Right lobe of liver (tissue), 4 donors: ENCODE results near the gene OST4.

Experiments
- POLR2A ChIP-seq: fragments of 450-650 bp; IDR thresholded peaks from one replicate; pipeline ENCODE4 v1.6.1; 2017; ENCODE audit warnings: antibody characterized with exemption, mild to moderate bottlenecking
- TF ChIP-seq, protein P1 (sequence below), 4 donors: fragments of 200-600 bp in 3 of 4; fragments of 450-650 bp in 1 of 4; IDR thresholded peaks; one replicate each; pipeline versions ENCODE4 v1.5.1 to v1.8.0; 2016 to 2022; ENCODE audit warnings: antibody characterized with exemption in 4 of 4, mild to moderate bottlenecking in 2 of 4
- donor health status: DM: no; HTN: no; CAD: no.
- donor health status: DM: no; HTN: no; CAD: no.
- donor health status: DM: no; HTN: yes; CAD: no.

DNA sequence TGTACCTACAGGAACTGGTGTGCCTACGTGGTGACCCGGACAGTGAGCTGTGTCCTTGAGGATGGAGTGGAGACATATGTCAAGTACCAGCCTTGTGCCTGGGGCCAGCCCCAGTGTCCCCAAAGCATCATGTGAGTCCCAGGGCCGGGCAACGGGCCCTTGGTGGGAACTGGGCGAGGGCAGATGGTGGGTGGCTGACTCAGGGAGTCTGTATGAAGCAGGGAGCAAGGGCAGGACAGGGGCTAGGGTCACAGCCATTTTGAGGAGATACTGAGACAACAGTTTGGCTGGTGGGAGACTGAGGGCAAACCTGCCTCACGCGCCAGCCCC, 8.7 kb upstream of the OST4 start:
- TF ChIP-seq, protein P1, sequence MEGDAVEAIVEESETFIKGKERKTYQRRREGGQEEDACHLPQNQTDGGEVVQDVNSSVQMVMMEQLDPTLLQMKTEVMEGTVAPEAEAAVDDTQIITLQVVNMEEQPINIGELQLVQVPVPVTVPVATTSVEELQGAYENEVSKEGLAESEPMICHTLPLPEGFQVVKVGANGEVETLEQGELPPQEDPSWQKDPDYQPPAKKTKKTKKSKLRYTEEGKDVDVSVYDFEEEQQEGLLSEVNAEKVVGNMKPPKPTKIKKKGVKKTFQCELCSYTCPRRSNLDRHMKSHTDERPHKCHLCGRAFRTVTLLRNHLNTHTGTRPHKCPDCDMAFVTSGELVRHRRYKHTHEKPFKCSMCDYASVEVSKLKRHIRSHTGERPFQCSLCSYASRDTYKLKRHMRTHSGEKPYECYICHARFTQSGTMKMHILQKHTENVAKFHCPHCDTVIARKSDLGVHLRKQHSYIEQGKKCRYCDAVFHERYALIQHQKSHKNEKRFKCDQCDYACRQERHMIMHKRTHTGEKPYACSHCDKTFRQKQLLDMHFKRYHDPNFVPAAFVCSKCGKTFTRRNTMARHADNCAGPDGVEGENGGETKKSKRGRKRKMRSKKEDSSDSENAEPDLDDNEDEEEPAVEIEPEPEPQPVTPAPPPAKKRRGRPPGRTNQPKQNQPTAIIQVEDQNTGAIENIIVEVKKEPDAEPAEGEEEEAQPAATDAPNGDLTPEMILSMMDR (IDR thresholded peaks at IDR 0.05) = no peak
- TF ChIP-seq POLR2A = no peak
